Breast epithelium (tissue), 4 donors: Measurements from ENCODE around the gene FOXRED2. TPM values are rescaled to one million over a fixed set of nuclear protein-coding genes. Genes with fewer than 3 reads are reported as not detected.

Experiments
- DNase-seq, 2 donors: peaks; one replicate each; pipeline ENCODE4 v3.0.0-alpha.2; 2019; ENCODE audit warnings: low spot score in 2 of 2
- H3K27ac ChIP-seq, 2 donors: fragments of 200-600 bp; sonication (generic) in 1 of 2; one replicate each; pipeline ENCODE4 v1.5.1; 2016 to 2019; ENCODE audit warnings: mild to moderate bottlenecking in 1 of 2
- H3K27me3 ChIP-seq, 2 donors: fragments of 200-600 bp; sonication (generic) in 1 of 2; one replicate each; pipeline versions ENCODE4 v1.5.1 to v1.6.0; 2017 to 2019; ENCODE audit warnings: control low read depth in 1 of 2, mild to moderate bottlenecking in 1 of 2
- H3K36me3 ChIP-seq: fragments of 200-600 bp; one replicate; pipeline ENCODE4 v1.5.1; 2019
- H3K4me1 ChIP-seq, 2 donors: fragments of 200-600 bp; sonication (generic); one replicate each; pipeline ENCODE4 v1.5.1; 2016 to 2019; ENCODE audit warnings: control low read depth in 1 of 2
- H3K4me3 ChIP-seq, 3 donors: fragments of 200-600 bp; sonication (generic); 1 replicate in 2 of 3; 2 replicates in 1 of 3; pipeline ENCODE4 v1.5.1; 2016 to 2019; ENCODE audit warnings: mild to moderate bottlenecking in 3 of 3, moderate library complexity in 2 of 3
- H3K9me3 ChIP-seq, 2 donors: fragments of 200-600 bp; sonication (generic) in 1 of 2; one replicate each; pipeline ENCODE4 v1.5.1; 2016 to 2019; ENCODE audit warnings: control low read depth in 1 of 2
- POLR2A ChIP-seq: fragments of 450-650 bp; IDR thresholded peaks from one replicate; pipeline ENCODE4 v1.6.1; 2016; ENCODE audit warnings: antibody characterized with exemption, mild to moderate bottlenecking, moderate library complexity
- POLR2AphosphoS5 ChIP-seq, 3 donors: sonication (generic); formaldehyde crosslinking; IDR thresholded peaks; one replicate each; pipeline ENCODE4 v1.6.1; 2017; ENCODE audit warnings: antibody characterized with exemption in 3 of 3
- intact Hi-C: fragments of 100-400 bp; cut with DNase I; formaldehyde crosslinking; loops from one replicate; pipeline ENCODE4 v1.15.1; 2023; ENCODE audit warnings: low total_unique reads
- total RNA-seq, 3 donors: library from RNA; depleted of rRNA; stranded (reverse); fragments of >200 nt; gene quantifications; one replicate each; pipeline ENCODE4 v1.1.0, GENCODE V29; 2016
- TF ChIP-seq, protein P1 (sequence below), 3 donors: fragments of 450-650 bp; IDR thresholded peaks; one replicate each; pipeline ENCODE4 v1.5.1; 2016 to 2017; ENCODE audit warnings: antibody characterized with exemption in 3 of 3, mild to moderate bottlenecking in 3 of 3, moderate library complexity in 3 of 3

The FOXRED2 gene
- total RNA-seq, 3 donors from 2014 or later, result 4.9 to 9.9 (median 6.1) TPM

GRCh38 chr22:36470162-36470993 lies 36.5 kb downstream of the FOXRED2 start:
- intact Hi-C loops, result no loop called here
- no peak overlapping the region for H3K4me3 ChIP-seq
- H3K27ac ChIP-seq, result peak overlapping the region; percentile 80 to 98
- H3K27me3 ChIP-seq, result no peaks in the 10 kb centered on the region
- peak; percentile 79 to 84 for DNase-seq
- no peaks in the 10 kb centered on the region for H3K36me3 ChIP-seq
- TF ChIP-seq, protein P1, sequence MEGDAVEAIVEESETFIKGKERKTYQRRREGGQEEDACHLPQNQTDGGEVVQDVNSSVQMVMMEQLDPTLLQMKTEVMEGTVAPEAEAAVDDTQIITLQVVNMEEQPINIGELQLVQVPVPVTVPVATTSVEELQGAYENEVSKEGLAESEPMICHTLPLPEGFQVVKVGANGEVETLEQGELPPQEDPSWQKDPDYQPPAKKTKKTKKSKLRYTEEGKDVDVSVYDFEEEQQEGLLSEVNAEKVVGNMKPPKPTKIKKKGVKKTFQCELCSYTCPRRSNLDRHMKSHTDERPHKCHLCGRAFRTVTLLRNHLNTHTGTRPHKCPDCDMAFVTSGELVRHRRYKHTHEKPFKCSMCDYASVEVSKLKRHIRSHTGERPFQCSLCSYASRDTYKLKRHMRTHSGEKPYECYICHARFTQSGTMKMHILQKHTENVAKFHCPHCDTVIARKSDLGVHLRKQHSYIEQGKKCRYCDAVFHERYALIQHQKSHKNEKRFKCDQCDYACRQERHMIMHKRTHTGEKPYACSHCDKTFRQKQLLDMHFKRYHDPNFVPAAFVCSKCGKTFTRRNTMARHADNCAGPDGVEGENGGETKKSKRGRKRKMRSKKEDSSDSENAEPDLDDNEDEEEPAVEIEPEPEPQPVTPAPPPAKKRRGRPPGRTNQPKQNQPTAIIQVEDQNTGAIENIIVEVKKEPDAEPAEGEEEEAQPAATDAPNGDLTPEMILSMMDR (IDR thresholded peaks at IDR 0.05), result peak; percentile 45 to 94 (median 93)
- TF ChIP-seq POLR2AphosphoS5 (IDR thresholded peaks at IDR 0.05) (peak in 2 of 3 donors; percentile 69 to 80), POLR2A (no peak)
- H3K4me1 ChIP-seq, result peaks cover 0 to 30% of the 10 kb centered on the region in 2 donors
- no peaks in the 10 kb centered on the region for H3K9me3 ChIP-seq

GRCh38 chr22:36469094-36469710 lies 37.6 kb downstream of the FOXRED2 start:
- Histone ChIP-seq H3K9me3 (no peaks in the 10 kb centered on the region), H3K4me3 (no peak overlapping the region), H3K36me3 (no peaks in the 10 kb centered on the region), H3K4me1 (peaks cover 0 to 38% of the 10 kb centered on the region in 2 donors), H3K27ac (peak overlapping the region; percentile 80 to 98), H3K27me3 (no peaks in the 10 kb centered on the region)
- DNase-seq, result no peak
- TF ChIP-seq, protein P1 (IDR thresholded peaks at IDR 0.05), result no peak
- no peak for TF ChIP-seq POLR2A
- peak in 1 of 3 donors; percentile 13 for TF ChIP-seq POLR2AphosphoS5 (IDR thresholded peaks at IDR 0.05)
- intact Hi-C loops, result no loop called here

- H3K4me3 ChIP-seq, result no peak overlapping the region
- intact Hi-C loops, result no loop called here
- TF ChIP-seq POLR2AphosphoS5 (IDR thresholded peaks at IDR 0.05) (peak in 2 of 3 donors; percentile 14 to 54), POLR2A (no peak)
These were observed 38.9 kb downstream of the FOXRED2 start for GRCh38 chr22:36467946-36468345.

DNA sequence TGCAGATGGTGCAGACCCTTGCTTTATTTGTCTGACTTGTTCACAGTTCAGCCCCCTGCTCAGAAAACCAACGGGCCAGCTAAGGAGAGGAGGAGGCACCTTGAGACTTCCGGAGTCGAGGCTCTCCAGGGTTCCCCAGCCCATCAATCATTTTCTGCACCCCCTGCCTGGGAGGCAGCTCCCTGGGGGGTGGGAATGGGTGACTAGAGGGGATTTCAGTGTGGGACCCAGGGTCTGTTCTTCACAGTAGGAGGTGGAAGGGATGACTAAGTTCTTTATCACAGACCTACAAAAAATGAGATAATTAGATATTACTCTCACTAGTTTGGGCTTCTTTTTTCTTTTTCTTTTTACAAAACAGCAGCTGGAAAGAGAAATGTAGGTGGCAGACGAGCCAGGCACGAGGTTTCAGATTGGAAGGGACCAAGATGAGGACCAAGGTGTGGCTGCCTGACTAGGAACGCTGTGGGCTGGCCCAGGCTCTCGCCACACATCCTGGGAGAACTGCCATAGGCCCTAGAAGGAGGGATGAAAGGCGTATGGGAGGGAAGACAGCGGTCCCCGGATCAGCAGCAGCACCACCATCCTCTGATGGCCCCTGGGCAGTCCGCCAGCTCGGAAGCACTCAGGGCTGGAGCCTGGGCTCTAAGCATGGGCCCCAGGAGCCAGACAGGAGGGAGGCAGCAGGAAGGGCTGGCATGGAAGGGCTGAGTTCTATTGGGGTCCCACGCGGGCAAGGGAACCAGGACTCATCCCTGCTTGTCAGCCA lies 39.6 kb downstream of the FOXRED2 start:
- Histone ChIP-seq H3K4me3 (no peak overlapping the region), H3K36me3 (no peaks in the 10 kb centered on the region), H3K4me1 (peaks cover 2 to 41% of the 10 kb centered on the region in 2 donors), H3K9me3 (no peaks in the 10 kb centered on the region), H3K27me3 (no peaks in the 10 kb centered on the region), H3K27ac (peak overlapping the region; percentile 93 to 98)
- no peak for DNase-seq
- intact Hi-C loops, result no loop called here
- TF ChIP-seq, protein P1 (IDR thresholded peaks at IDR 0.05), result no peak
- TF ChIP-seq POLR2A, result no peak
- TF ChIP-seq POLR2AphosphoS5 (IDR thresholded peaks at IDR 0.05), result no peak

More at GRCh38 chr22:36467946-36468345, 38.9 kb downstream of the FOXRED2 start:
- Histone ChIP-seq H3K36me3 (no peaks in the 10 kb centered on the region), H3K9me3 (no peaks in the 10 kb centered on the region), H3K4me1 (peaks cover 2 to 38% of the 10 kb centered on the region in 2 donors), H3K27me3 (no peaks in the 10 kb centered on the region), H3K27ac (peak overlapping the region; percentile 93 to 98)
- peak in 1 of 2 donors; percentile 61 for DNase-seq

DNA sequence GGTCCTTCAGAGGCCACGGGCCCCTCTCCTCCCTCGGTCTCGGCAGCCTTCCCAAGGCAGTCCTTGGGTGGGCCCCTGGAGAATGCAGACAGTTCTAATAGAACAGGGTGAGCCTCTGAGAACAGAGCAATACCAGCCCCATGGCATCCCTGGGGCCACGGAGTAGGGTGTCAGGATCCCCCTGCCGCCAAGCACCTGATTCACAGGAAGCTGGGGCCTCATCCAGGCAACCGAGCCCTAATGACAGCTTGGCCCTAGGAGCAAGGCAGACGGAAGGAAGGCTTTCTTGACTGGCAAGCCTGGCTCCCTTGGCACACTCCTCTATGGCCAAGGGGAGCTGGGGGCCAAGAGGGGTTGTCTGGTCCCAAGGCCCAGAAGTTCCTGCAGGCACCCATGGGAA lies 40.6 kb downstream of the FOXRED2 start:
- Histone ChIP-seq H3K27me3 (no peaks in the 10 kb centered on the region), H3K9me3 (no peaks in the 10 kb centered on the region), H3K4me3 (no peak overlapping the region), H3K36me3 (no peaks in the 10 kb centered on the region), H3K27ac (peak overlapping the region; percentile 93 to 98), H3K4me1 (peaks cover 2 to 51% of the 10 kb centered on the region in 2 donors)
- TF ChIP-seq POLR2A (no peak), POLR2AphosphoS5 (IDR thresholded peaks at IDR 0.05) (no peak)
- TF ChIP-seq, protein P1 (IDR thresholded peaks at IDR 0.05), result no peak
- intact Hi-C loops, result no loop called here
- DNase-seq, result no peak
